Glutamatergic neuron (in vitro differentiated cells): Measurements from ENCODE around the gene IFNL4. TPM values are rescaled to one million over a fixed set of nuclear protein-coding genes. Genes with fewer than 3 reads are reported as not detected.
"Not testable (repeated sequence)": the region's sequence is repeated elsewhere in the genome, so short reads cannot be mapped to it uniquely, and the experiment has no call there.

Experiments
- DNase-seq: peaks from one replicate; pipeline ENCODE4 v3.0.0; 2022
- H3K27ac Mint-ChIP-seq: one replicate; pipeline ENCODE4 v1.8.0; 2020; ENCODE audit warnings: mild to moderate bottlenecking, mixed read lengths, inconsistent platforms; ENCODE audit not compliant: unreplicated experiment
- H3K27me3 Mint-ChIP-seq: one replicate; pipeline ENCODE4 v1.8.0; 2020; ENCODE audit warnings: mild to moderate bottlenecking, moderate library complexity, mixed read lengths, inconsistent platforms; ENCODE audit not compliant: unreplicated experiment
- H3K36me3 Mint-ChIP-seq: one replicate; pipeline ENCODE4 v1.8.0; 2020; ENCODE audit warnings: mild to moderate bottlenecking, mixed read lengths, inconsistent platforms; ENCODE audit not compliant: unreplicated experiment
- H3K4me1 Mint-ChIP-seq: one replicate; pipeline ENCODE4 v1.8.0; 2020; ENCODE audit warnings: mild to moderate bottlenecking, low read depth, mixed read lengths, inconsistent platforms; ENCODE audit not compliant: unreplicated experiment
- H3K4me3 Mint-ChIP-seq: one replicate; pipeline ENCODE4 v1.8.0; 2020; ENCODE audit warnings: mild to moderate bottlenecking, mixed read lengths, inconsistent platforms; ENCODE audit not compliant: unreplicated experiment
- H3K9me3 Mint-ChIP-seq: one replicate; pipeline ENCODE4 v1.8.0; 2020; ENCODE audit warnings: mild to moderate bottlenecking, moderate library complexity, mixed read lengths, inconsistent platforms; ENCODE audit not compliant: unreplicated experiment
- CTCF ChIP-seq: fragments of 200-600 bp; sonication (generic); IDR thresholded peaks from one replicate; pipeline ENCODE4 v1.5.0; 2021; ENCODE audit not compliant: partially characterized antibody, unreplicated experiment
- total RNA-seq: library from RNA; stranded (reverse); fragmentation: NEBNext Ultra II Directional; extraction: Animal tissue kit (Norgen Biotek cat#: 25700); gene quantifications from one replicate; pipeline ENCODE4 v1.2.1, GENCODE V29; 2021; ENCODE audit not compliant: unreplicated experiment

The IFNL4 gene
- total RNA-seq, 1 donor from 2014 or later: not detected

DNA sequence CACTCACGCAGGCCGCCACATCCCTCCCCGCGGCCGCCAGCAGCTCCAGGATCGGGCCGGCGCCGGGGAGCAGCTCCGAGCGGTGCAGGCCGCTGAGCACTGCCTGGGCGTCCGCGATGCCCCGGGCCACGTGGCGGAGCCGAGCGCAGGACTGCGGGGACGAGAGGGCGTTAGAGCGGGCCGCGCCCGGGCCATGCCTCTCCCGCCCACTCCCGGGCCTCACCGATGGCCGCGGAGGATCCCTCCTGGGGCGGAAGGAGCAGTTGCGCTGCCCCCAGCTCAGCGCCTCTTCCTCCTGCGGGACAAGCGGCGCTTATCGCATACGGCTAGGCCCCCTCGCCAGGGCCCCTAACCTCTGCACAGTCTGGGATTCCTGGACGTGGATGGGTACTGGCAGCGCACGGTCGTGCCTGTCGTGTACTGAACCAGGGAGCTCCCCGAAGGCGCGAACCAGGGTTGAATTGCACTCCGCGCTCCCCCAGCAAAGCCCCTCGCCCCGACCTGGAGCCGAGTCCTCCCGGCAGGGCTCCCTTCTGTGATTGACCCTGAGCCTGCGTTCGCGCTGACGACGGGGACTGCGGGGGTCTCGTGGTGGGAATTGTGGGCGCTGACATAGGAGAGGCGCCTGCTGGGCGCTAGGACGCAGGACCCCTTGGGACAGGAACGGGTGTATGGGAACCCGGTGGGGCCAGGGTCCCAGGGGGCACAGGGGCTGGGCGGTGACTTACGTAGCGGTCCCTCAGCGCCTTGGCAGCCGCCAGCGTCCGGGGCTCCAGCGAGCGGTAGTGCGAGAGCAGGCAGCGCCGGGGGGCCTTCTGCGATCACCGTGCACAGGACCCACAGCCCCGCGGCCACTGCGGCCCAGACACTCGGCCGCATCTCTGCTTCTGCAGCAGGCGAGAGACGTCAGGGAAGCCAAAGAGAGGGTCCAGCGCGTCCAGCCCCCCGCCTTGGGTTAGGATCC lies 673 bp downstream of the IFNL4 start:
- Mint-ChIP-seq H3K4me1 (no peaks in the 10 kb centered on the region), H3K4me3 (no peak overlapping the region), H3K36me3 (no peaks in the 10 kb centered on the region), H3K9me3 (no peaks in the 10 kb centered on the region), H3K27me3 (peaks cover 6% of the 10 kb centered on the region), H3K27ac (no peak overlapping the region)
- peak; percentile 51 for DNase-seq
- no peak for TF ChIP-seq CTCF

DNA sequence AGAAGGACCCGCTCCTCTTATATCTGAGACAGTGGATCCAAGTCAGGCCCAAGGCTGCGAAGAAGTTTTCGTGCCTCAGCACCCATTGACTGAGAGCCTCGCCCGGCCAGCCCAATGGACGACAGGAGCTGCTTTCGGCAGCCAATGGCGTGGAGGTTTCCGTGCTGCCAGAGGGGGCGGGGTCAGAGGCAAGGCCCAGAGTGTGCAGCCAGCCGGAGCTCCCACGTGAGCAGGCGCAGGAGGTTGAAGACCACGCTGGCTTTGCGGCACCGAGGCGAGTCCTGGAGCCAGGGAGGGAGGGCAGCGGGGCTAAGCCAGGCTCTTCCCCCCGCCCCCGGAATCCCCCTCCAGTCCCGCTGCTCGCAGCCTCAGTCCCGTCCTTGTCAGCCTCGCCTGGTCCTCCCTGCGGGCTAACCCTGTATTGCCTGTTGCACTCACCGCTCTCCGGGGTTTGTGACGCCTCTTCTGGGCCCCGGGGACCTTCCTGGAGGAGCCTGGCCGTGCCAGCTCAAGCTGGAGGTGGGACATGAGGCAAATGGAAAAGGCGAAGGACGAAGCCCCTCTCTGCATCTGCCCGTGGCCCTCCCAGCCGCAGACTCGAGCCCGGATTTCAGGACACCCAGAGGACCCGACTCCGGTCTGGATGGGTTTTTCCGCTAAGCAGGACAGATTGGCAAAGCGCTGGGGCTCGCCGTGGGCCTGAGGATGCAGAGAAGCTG lies 1.5 kb downstream of the IFNL4 start:
- peak; percentile 68 for DNase-seq
- Mint-ChIP-seq H3K27me3 (peaks cover 6% of the 10 kb centered on the region), H3K4me3 (peak overlapping the region; percentile 32), H3K36me3 (no peaks in the 10 kb centered on the region), H3K9me3 (no peaks in the 10 kb centered on the region), H3K4me1 (no peaks in the 10 kb centered on the region), H3K27ac (no peak overlapping the region)
- no peak for TF ChIP-seq CTCF

DNA sequence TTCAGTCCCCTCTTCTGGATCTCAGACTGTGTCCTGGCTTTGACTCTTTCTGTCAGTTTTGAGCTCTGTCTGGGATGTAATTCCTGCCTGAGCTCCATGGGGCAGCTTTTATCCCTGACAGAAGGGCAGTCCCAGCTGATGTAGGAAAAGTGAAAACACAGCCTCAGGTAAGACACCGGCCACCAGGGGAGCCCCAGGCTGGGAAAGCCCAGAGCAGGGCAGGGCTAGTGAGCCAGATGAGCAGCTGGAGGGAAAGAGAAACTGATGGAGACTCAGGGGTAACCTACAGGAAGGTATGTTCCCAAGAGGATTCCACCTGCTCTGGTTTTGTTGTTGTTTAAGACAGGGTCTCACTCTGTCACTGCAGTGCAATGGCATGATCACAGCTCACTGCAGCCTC lies 3.5 kb downstream of the IFNL4 start:
- not testable (repeated sequence) for H3K4me3 Mint-ChIP-seq, DNase-seq, H3K4me1 Mint-ChIP-seq, H3K27ac Mint-ChIP-seq, H3K36me3 Mint-ChIP-seq, H3K9me3 Mint-ChIP-seq, H3K27me3 Mint-ChIP-seq

- not testable (repeated sequence) for DNase-seq, H3K27me3 Mint-ChIP-seq, H3K36me3 Mint-ChIP-seq, H3K4me3 Mint-ChIP-seq, H3K4me1 Mint-ChIP-seq, H3K9me3 Mint-ChIP-seq, H3K27ac Mint-ChIP-seq
Observed at GRCh38 chr19:39244410-39245100, 4.1 kb downstream of the IFNL4 start, which contains the start of gene IFNL3. TSS of gene IFNL3 (minus strand) at chr19:39245006. CDS start at chr19:39244967, 39 bp downstream.

DNA sequence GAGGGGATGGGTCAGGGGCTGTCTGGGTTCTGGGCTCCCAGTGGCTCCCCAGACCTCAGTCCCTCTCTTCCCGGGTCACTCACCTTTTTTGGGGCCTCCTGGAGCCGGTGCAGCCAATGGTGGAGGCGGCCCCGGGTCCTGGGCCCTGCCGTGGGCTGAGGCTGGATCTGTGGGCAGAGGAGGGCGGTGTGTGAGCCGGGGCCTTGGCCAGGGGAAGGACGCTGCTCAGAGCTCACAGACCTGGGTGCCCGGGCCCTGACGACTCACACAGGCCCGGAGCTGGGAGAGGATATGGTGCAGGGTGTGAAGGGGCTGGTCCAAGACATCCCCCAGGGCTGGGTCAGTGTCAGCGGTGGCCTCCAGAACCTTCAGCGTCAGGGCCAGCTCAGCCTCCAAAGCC lies 4.9 kb downstream of the IFNL4 start:
- not testable (repeated sequence) for H3K27me3 Mint-ChIP-seq, H3K4me1 Mint-ChIP-seq, H3K4me3 Mint-ChIP-seq, H3K27ac Mint-ChIP-seq, H3K36me3 Mint-ChIP-seq, DNase-seq, H3K9me3 Mint-ChIP-seq

DNA sequence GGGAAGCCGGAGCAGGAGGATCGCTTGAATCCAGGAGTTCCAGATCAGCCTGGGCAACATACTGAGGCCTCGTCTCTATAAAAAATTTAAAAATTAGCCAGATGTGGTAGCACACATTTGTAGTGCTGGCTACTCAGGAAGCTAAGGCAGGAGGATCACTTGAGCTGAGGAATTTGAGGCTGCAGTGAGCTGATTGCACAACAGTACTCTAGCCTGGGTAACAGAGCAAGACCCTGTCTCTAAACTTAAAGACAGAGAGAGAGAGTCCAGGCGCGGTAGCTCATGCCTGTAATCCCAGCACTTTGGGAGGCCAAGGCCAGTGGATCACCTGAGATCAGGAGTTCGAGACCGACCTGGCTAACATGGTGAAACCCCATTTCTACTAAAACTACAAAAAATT lies 8.2 kb downstream of the IFNL4 start:
- no peak for DNase-seq
- Mint-ChIP-seq H3K4me1 (no peaks in the 10 kb centered on the region), H3K36me3 (no peaks in the 10 kb centered on the region), H3K9me3 (no peaks in the 10 kb centered on the region), H3K27me3 (peaks cover 10% of the 10 kb centered on the region), H3K4me3 (no peak overlapping the region), H3K27ac (no peak overlapping the region)
- TF ChIP-seq CTCF: no peak
